ENCODE data around the gene ANAPC13. TPM values are rescaled to one million over a fixed set of nuclear protein-coding genes. Genes with fewer than 3 reads are reported as not detected.

ANAPC13 gene
- total RNA-seq, 3 donors from 2014 or later: 56.0 to 68.3 (median 66.1) TPM

GRCh38 chr3:134516905-134517304 lies 31.1 kb upstream of the ANAPC13 start:
- Histone ChIP-seq H3K27ac (no peak overlapping the region), H3K27me3 (no peaks in the 10 kb centered on the region), H3K4me1 (no peaks in the 10 kb centered on the region), H3K36me3 (no peaks in the 10 kb centered on the region), H3K9me3 (no peaks in the 10 kb centered on the region), H3K4me3 (no peak overlapping the region)
- intact Hi-C loops (cut with DNase I; ENCODE audit: low total_unique reads): no loop called here
- TF ChIP-seq POLR2AphosphoS5 (IDR thresholded peaks at IDR 0.05) (no peak), CTCF (IDR thresholded peaks at IDR 0.05) (no peak), POLR2A (IDR thresholded peaks at IDR 0.05) (no peak)
- no peak for DNase-seq (ENCODE audit: low spot score in 2 of 2)

- no peak for TF ChIP-seq POLR2A (IDR thresholded peaks at IDR 0.05)
- H3K9me3 ChIP-seq: no peaks in the 10 kb centered on the region
- intact Hi-C loops (cut with DNase I; ENCODE audit: low total_unique reads): no loop called here
- no peak overlapping the region for H3K27ac ChIP-seq
- DNase-seq (ENCODE audit: low spot score in 2 of 2): no peak
- H3K4me1 ChIP-seq: no peaks in the 10 kb centered on the region
- H3K36me3 ChIP-seq: no peaks in the 10 kb centered on the region
- H3K4me3 ChIP-seq: no peak overlapping the region
- H3K27me3 ChIP-seq: no peaks in the 10 kb centered on the region
Observed at GRCh38 chr3:134511500-134511899, 25.7 kb upstream of the ANAPC13 start.

- no peaks in the 10 kb centered on the region for H3K36me3 ChIP-seq
- H3K9me3 ChIP-seq: peaks cover 0 to 16% of the 10 kb centered on the region in 2 donors
- H3K4me3 ChIP-seq: no peak overlapping the region
- H3K27me3 ChIP-seq: no peaks in the 10 kb centered on the region
- no peak overlapping the region for H3K27ac ChIP-seq
- no peak for DNase-seq (ENCODE audit: low spot score in 2 of 2)
- H3K4me1 ChIP-seq: no peaks in the 10 kb centered on the region
- intact Hi-C loops (cut with DNase I; ENCODE audit: low total_unique reads): no loop called here
- TF ChIP-seq CTCF (IDR thresholded peaks at IDR 0.05) (no peak), POLR2A (IDR thresholded peaks at IDR 0.05) (no peak), POLR2AphosphoS5 (IDR thresholded peaks at IDR 0.05) (no peak)
Observed at GRCh38 chr3:134505485-134505884, 19.7 kb upstream of the ANAPC13 start.

- H3K36me3 ChIP-seq: no peaks in the 10 kb centered on the region
- H3K9me3 ChIP-seq: peaks cover 0 to 16% of the 10 kb centered on the region in 2 donors
- H3K4me1 ChIP-seq: no peaks in the 10 kb centered on the region
- intact Hi-C loops (cut with DNase I; ENCODE audit: low total_unique reads): no loop called here
- H3K4me3 ChIP-seq: no peak overlapping the region
- TF ChIP-seq CTCF (IDR thresholded peaks at IDR 0.05): no peak
- H3K27ac ChIP-seq: no peak overlapping the region
- no peak for DNase-seq (ENCODE audit: low spot score in 2 of 2)
- H3K27me3 ChIP-seq: no peaks in the 10 kb centered on the region
Observed at GRCh38 chr3:134504132-134504531, 18.3 kb upstream of the ANAPC13 start.

GRCh38 chr3:134503266-134503665 lies 17.5 kb upstream of the ANAPC13 start:
- Histone ChIP-seq H3K27me3 (no peaks in the 10 kb centered on the region), H3K9me3 (peaks cover 0 to 16% of the 10 kb centered on the region in 2 donors), H3K4me1 (no peaks in the 10 kb centered on the region), H3K36me3 (no peaks in the 10 kb centered on the region), H3K27ac (no peak overlapping the region), H3K4me3 (no peak overlapping the region)
- no peak for DNase-seq (ENCODE audit: low spot score in 2 of 2)
- intact Hi-C loops (cut with DNase I; ENCODE audit: low total_unique reads): no loop called here
- TF ChIP-seq POLR2A (IDR thresholded peaks at IDR 0.05): no peak
- TF ChIP-seq CTCF (IDR thresholded peaks at IDR 0.05): no peak
- no peak for TF ChIP-seq POLR2AphosphoS5 (IDR thresholded peaks at IDR 0.05)

- no peaks in the 10 kb centered on the region for H3K27me3 ChIP-seq
- DNase-seq (ENCODE audit: low spot score in 2 of 2): no peak
- H3K4me3 ChIP-seq: no peak overlapping the region
- TF ChIP-seq POLR2A (IDR thresholded peaks at IDR 0.05): no peak
- no peaks in the 10 kb centered on the region for H3K4me1 ChIP-seq
- no peaks in the 10 kb centered on the region for H3K36me3 ChIP-seq
- intact Hi-C loops (cut with DNase I; ENCODE audit: low total_unique reads): no loop called here
- no peaks in the 10 kb centered on the region for H3K9me3 ChIP-seq
- H3K27ac ChIP-seq: no peak overlapping the region
Observed at GRCh38 chr3:134496471-134497071, 10.8 kb upstream of the ANAPC13 start.

All from breast epithelium (tissue), 4 donors.